HT1080 (cell line): ENCODE measurements around the gene RTEL1. TPM values are rescaled to one million over a fixed set of nuclear protein-coding genes. Genes with fewer than 3 reads are reported as not detected.

ENCODE experiments used
- DNase-seq: peaks from one replicate; pipeline ENCODE4 v3.0.0-alpha.2; 2015; ENCODE audit warnings: low read depth
- total RNA-seq: library from RNA; depleted of rRNA; stranded (reverse); fragments of >200 nt; shearing (Covaris generic); gene quantifications from 2 replicates; pipeline ENCODE4 v1.2.3, GENCODE V29; 2014

Gene RTEL1
- total RNA-seq, 1 experiment from 2014 or later = 19.3 TPM

DNA sequence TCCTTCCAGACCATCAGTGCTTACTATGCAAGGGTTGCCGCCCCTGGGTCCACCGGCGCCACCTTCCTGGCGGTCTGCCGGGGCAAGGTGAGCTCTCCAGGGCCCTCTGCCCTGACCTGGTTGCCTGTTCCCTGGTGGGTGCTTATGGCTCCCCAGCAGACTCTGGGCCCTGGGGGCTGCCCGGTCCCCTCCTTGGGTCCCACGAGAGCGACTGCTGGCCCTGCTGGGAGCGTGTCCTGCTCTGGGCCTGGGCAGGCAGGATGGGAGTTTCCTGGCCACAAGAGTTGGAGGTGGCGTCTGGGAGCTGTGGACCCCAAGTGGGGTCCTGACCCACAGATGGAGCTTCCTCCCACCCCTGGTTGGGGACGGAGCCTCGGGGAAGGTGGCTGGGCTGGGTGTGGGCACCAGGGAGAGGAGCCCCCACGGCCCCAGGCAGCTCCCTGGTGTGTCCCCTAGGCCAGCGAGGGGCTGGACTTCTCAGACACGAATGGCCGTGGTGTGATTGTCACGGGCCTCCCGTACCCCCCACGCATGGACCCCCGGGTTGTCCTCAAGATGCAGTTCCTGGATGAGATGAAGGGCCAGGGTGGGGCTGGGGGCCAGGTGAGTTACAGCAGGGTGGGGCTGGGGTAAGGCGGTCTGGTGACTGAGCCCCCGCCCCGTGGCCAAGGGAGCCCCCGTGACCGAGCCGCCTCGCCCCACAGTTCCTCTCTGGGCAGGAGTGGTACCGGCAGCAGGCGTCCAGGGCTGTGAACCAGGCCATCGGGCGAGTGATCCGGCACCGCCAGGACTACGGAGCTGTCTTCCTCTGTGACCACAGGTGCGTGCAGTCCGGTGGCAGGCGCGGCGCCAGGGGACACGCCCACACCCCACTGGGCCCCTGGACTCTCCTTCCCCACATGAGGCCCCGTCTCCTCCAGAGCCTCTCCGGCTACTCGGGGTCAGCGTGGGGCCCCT lies 31.2 kb downstream of the RTEL1 start:
- DNase-seq = no peak

- no peak for DNase-seq
These were observed 32.1 kb downstream of the RTEL1 start for GRCh38 chr20:63690003-63690897.

GRCh38 chr20:63690898-63691710 lies 33.0 kb downstream of the RTEL1 start:
- DNase-seq = no peak

- DNase-seq = no peak
These were observed 33.8 kb downstream of the RTEL1 start for GRCh38 chr20:63691711-63692435.

DNA sequence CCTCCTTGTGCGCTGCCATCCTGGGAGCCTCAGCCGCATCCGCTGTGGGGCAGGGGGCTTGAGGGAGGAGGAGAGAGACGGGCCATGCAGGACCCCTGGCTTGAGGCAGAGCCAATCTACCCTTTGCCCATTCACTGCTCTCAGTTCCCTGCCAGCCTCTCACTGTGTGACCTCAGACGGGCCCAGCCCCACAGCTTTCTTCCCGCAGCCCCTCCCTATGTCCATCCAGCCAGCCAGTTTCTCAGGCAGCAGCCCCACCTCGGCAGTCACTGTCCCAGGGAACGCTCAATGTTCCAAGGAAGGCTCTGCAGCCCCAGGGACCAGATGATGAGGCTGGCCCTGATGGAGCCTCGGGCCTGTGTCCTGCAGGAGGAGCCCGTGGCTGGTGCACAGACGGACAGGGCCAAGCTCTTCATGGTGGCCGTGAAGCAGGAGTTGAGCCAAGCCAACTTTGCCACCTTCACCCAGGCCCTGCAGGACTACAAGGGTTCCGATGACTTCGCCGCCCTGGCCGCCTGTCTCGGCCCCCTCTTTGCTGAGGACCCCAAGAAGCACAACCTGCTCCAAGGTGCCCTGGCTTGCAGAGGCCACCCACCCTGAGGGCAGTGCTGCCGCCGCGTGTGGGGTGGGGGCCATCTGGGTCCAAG lies 34.4 kb downstream of the RTEL1 start:
- no peak for DNase-seq

GRCh38 chr20:63693083-63693732 lies 35.1 kb downstream of the RTEL1 start:
- DNase-seq = no peak

- DNase-seq = no peak
These were observed 35.8 kb downstream of the RTEL1 start for GRCh38 chr20:63693733-63694583.

GRCh38 chr20:63694584-63695423 lies 36.7 kb downstream of the RTEL1 start:
- no peak for DNase-seq

DNA sequence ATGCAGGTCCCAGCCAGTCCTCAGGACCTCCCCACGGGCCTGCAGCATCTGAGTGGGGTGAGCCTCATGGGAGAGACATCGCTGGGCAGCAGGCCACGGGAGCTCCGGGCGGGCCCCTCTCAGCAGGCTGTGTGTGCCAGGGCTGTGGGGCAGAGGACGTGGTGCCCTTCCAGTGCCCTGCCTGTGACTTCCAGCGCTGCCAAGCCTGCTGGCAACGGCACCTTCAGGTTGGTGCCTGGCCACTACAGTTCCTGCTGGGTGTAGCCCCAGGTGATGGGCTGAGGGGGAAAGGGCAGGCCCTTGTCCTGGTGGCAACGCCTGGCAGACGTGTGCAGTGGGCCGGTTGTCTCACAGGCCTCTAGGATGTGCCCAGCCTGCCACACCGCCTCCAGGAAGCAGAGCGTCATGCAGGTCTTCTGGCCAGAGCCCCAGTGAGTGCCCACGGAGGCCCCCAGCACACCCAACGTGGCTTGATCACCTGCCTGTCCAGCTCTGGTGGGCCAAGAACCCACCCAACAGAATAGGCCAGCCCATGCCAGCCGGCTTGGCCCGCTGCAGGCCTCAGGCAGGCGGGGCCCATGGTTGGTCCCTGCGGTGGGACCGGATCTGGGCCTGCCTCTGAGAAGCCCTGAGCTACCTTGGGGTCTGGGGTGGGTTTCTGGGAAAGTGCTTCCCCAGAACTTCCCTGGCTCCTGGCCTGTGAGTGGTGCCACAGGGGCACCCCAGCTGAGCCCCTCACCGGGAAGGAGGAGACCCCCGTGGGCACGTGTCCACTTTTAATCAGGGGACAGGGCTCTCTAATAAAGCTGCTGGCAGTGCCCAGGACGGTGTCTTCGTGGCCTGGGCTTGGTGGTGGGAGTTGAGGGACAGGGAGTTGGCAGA lies 37.6 kb downstream of the RTEL1 start:
- no peak for DNase-seq

DNA sequence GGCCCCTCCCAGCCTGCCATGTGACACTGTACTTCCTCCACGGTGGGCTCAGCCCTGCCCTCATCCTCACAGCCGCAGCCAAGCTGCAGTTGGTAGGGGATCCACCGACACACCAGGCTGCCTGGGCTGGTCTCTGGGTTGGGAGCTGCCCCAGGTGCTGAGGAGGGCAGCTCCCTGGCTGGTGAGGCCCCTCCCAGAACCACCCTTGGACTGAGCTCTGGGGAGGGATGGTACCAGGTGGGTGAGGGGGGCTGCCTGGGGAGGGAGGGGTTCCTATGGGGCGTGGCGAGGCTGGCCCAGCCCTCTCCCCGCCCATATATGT lies 38.2 kb downstream of the RTEL1 start:
- no peak for DNase-seq

DNA sequence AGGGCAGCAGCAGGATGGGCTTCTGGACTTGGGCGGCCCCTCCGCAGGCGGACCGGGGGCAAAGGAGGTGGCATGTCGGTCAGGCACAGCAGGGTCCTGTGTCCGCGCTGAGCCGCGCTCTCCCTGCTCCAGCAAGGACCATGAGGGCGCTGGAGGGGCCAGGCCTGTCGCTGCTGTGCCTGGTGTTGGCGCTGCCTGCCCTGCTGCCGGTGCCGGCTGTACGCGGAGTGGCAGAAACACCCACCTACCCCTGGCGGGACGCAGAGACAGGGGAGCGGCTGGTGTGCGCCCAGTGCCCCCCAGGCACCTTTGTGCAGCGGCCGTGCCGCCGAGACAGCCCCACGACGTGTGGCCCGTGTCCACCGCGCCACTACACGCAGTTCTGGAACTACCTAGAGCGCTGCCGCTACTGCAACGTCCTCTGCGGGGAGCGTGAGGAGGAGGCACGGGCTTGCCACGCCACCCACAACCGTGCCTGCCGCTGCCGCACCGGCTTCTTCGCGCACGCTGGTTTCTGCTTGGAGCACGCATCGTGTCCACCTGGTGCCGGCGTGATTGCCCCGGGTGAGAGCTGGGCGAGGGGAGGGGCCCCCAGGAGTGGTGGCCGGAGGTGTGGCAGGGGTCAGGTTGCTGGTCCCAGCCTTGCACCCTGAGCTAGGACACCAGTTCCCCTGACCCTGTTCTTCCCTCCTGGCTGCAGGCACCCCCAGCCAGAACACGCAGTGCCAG lies 38.7 kb downstream of the RTEL1 start, which contains the start of gene TNFRSF6B:
Gene TNFRSF6B (plus strand): TSS at position 25 of the 729 bp plus-strand sequence. CDS start 116 bp downstream, at position 141.
- DNase-seq = no peak

DNA sequence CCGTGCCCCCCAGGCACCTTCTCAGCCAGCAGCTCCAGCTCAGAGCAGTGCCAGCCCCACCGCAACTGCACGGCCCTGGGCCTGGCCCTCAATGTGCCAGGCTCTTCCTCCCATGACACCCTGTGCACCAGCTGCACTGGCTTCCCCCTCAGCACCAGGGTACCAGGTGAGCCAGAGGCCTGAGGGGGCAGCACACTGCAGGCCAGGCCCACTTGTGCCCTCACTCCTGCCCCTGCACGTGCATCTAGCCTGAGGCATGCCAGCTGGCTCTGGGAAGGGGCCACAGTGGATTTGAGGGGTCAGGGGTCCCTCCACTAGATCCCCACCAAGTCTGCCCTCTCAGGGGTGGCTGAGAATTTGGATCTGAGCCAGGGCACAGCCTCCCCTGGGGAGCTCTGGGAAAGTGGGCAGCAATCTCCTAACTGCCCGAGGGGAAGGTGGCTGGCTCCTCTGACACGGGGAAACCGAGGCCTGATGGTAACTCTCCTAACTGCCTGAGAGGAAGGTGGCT lies 39.3 kb downstream of the RTEL1 start:
- DNase-seq = no peak

- no peak for DNase-seq
These were observed 39.9 kb downstream of the RTEL1 start for GRCh38 chr20:63697868-63698545.

DNA sequence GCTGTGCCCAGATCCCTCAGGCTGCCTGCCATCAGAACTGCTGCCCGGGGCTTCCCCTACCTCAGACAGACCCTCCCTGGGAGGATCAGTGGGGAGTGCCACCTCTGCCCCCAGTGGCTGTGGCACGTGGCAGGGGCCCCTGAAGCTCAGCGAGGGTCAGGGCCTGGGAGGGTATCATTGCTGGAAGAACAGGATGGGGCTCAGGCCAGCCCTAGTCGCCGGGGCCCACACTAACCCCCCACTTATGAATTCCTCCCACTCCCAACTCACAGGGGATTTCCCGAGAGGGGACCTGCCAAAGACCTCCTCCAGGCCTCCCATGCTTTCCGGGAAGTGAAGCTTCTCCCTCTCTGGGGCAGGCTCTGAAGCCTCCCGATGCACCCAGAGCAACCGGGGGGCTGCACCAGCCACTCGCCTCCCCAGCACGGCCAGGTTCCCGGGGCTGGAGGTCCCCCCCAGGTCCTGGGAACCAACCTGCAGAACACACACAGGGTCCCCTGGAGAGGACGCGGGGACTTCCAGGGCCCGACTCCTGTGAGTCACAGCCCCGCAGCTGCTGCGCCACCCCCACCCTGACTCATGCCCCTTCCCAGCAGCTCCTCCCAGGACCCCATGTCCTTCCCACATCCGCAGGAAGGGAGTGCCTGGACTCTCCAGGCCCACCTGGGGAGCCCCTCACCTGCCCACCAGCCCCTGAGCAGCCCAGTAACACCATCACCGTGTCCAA lies 40.8 kb downstream of the RTEL1 start:
- DNase-seq = peak; percentile 96
